ENCODE measurements around the gene FAM180B. TPM values are rescaled to one million over a fixed set of nuclear protein-coding genes. Genes with fewer than 3 reads are reported as not detected.

Gene FAM180B
- total RNA-seq, 1 donor, result not detected

DNA sequence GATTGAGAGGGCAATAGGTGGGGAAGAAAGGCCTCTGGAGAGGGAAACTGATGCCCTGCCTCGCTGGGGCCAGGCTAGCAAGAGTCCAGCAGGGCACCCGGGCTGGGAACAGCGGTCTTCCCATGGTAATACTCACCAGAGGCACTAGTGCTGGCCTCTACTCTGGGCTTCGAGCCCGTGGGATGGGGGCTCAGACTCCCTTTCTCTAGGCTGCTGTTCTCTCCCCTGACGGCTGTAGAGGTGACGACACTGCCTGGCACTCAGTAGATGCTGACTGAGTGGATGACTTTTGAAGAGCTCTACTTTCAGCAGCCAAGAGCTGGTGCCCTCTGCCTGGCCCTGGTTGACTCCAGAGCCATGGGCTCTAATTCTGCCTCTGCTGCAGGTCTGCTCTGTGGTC is 8.6 kb downstream of the FAM180B start:
- H3K4me3 ChIP-seq (ENCODE audit: low read depth, low read length), result no peak overlapping the region
- DNase-seq (ENCODE audit: low read depth), result no peak
- TF ChIP-seq, protein P1, sequence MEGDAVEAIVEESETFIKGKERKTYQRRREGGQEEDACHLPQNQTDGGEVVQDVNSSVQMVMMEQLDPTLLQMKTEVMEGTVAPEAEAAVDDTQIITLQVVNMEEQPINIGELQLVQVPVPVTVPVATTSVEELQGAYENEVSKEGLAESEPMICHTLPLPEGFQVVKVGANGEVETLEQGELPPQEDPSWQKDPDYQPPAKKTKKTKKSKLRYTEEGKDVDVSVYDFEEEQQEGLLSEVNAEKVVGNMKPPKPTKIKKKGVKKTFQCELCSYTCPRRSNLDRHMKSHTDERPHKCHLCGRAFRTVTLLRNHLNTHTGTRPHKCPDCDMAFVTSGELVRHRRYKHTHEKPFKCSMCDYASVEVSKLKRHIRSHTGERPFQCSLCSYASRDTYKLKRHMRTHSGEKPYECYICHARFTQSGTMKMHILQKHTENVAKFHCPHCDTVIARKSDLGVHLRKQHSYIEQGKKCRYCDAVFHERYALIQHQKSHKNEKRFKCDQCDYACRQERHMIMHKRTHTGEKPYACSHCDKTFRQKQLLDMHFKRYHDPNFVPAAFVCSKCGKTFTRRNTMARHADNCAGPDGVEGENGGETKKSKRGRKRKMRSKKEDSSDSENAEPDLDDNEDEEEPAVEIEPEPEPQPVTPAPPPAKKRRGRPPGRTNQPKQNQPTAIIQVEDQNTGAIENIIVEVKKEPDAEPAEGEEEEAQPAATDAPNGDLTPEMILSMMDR (IDR thresholded peaks at IDR 0.05; ENCODE audit: insufficient read depth, low read length), result no peak

DNA sequence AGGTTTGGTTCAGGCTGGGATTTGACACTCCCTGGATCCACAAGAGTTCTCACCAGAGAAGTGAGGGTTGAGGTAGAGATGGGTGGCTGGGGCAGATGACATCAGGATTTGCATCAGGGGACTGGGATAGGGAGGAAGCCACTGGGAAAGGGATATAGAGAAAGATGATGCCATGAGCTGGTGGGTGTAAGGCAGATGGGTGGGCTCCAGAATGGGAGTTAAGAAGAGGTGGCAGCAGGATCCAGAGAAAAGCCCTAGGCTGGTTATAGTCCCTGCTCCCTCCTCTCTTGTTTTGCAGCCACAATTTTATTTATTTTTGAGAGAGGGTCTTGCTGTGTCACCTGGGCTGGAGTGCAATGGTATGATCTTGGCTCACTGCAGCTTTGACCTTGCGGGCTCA is 9.5 kb downstream of the FAM180B start:
- DNase-seq (ENCODE audit: low read depth), result no peak
- H3K4me3 ChIP-seq (ENCODE audit: low read depth, low read length), result no peak overlapping the region
- TF ChIP-seq, protein P1 (IDR thresholded peaks at IDR 0.05; ENCODE audit: insufficient read depth, low read length), result no peak

DNA sequence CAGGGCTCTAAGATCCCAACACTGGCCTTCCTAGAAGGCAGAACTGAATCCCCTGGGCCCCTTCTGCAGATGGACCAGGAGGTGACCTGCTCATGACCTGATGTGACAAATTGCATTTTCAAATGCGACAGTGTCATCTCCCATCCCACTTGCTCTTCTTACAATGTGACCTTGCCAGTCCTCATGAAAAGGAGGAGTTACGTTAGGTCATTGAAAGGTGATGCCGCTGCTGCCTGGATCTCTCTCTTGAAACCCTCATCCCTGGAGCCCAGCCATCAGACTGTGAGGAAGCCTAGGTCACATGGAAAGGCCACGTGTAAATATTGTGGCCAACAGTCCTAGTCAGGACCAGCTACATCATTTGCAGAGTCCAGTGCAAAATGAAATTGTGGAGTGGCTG is 13.4 kb downstream of the FAM180B start:
- TF ChIP-seq, protein P1 (IDR thresholded peaks at IDR 0.05; ENCODE audit: insufficient read depth, low read length), result no peak
- DNase-seq (ENCODE audit: low read depth), result no peak

DNA sequence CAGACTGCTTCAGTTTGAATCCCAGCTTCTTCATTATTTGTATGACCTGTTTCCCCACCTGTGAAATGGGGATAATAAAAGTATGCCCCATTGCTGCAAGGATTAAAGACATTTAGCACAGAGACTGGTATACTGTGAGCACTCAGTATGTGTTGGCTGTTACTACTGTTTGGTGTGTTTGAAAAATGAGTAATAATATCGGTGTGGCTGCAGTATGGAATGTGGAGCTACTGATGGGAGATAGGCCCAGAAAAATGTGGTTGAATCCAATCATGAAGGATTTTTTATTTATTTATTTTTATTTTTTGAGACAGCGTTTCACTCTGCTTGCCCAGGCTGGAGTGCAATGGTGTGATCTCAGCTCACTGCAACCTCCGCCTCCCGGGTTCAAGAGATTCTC is 16.8 kb downstream of the FAM180B start:
- no peak overlapping the region for H3K4me3 ChIP-seq (ENCODE audit: low read depth, low read length)
- TF ChIP-seq, protein P1 (IDR thresholded peaks at IDR 0.05; ENCODE audit: insufficient read depth, low read length), result no peak
- DNase-seq (ENCODE audit: low read depth), result peak; percentile 64

More for the DNA sequence above, 13.4 kb downstream of the FAM180B start:
- H3K4me3 ChIP-seq (ENCODE audit: low read depth, low read length), result no peak overlapping the region

DNA sequence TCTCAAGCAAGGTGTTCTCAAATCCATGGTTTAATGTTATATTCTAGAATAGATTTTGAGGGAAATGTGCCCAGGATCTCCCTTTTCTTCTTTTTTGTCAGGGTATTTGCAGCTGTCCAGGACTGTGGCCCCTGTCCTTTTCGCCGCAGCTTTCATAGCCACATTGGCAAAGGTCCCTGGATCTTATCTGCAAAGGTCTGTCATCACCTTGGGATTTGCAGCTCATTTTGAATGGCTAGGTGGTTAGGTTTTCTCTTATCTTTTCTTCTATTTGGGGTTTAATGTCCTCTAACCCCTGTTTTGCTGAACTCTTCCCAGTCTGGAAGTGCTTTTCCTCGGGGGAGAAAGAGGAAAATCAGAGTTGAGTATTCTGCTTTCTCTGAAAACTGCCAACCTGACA is 19.4 kb downstream of the FAM180B start:
- no peak for DNase-seq (ENCODE audit: low read depth)
- TF ChIP-seq, protein P1 (IDR thresholded peaks at IDR 0.05; ENCODE audit: insufficient read depth, low read length), result no peak
- no peak overlapping the region for H3K4me3 ChIP-seq (ENCODE audit: low read depth, low read length)

DNA sequence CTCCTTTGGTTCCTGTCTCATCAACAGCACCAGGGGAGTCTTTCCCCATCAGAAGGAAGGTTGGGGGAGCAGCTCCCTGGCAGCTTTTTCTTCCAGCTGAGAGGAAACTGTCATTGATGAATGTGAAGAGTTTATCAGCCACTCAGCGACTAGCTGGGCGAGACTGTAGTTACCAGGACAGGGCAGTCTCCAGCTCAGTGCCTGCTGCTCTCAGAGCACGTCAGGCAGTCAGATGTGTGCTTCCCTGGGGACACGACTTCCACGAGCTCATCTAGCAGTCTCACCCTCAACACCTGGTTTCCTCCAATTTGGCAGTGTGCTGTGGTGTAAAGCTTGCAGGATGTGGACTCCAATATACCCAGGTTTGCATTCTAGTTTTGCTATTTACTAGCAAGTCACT is 20.3 kb downstream of the FAM180B start:
- no peak overlapping the region for H3K4me3 ChIP-seq (ENCODE audit: low read depth, low read length)
- TF ChIP-seq, protein P1 (IDR thresholded peaks at IDR 0.05; ENCODE audit: insufficient read depth, low read length), result no peak
- DNase-seq (ENCODE audit: low read depth), result peak; percentile 58

DNA sequence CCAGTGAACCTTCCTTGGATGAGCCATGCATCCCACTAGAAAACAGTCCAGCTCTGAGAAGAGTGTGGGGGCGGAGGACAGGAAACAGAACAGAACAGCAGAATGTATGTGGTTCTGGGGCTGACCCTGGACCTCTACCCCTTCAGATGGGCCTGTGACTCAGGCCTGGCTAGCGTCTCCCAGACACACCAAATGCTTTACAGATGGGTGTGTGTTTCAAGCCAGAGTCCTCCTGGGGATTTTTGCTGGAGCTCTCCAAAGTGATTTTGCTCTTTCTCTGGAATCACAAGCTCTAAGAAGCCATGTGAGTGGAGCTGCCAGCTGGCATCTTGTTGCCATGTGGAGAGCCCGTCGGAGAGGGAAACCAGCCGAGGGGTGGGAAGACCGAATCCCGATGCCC is 20.9 kb downstream of the FAM180B start:
- TF ChIP-seq, protein P1 (IDR thresholded peaks at IDR 0.05; ENCODE audit: insufficient read depth, low read length), result no peak

More for the DNA sequence above, 20.9 kb downstream of the FAM180B start:
- DNase-seq (ENCODE audit: low read depth), result peak; percentile 97
- no peak overlapping the region for H3K4me3 ChIP-seq (ENCODE audit: low read depth, low read length)
